HEK293 (cell line): ENCODE data around the gene TMEM98.

Experiments
- CTCF ChIA-PET: fragments of 350-600 bp; formaldehyde crosslinking; extraction: SDS; loops from one replicate; lab custom pipeline; 2021; ENCODE audit warnings: antibody characterized with exemption; lab: Yijun Ruan, JAX
- POLR2A ChIA-PET: fragments of 300-600 bp; formaldehyde crosslinking; extraction: SDS; loops from one replicate; lab custom pipeline; 2020; ENCODE audit warnings: antibody characterized with exemption, inconsistent platforms; lab: Yijun Ruan, JAX
- H3K27ac ChIP-seq: fragments of 200-500 bp; sonication (Bioruptor generic); 2 replicates; pipeline ENCODE4 v1.5.1; 2014; ENCODE audit warnings: low read depth, low read length, control low read depth, inconsistent platforms; ENCODE audit errors: extremely low read depth
- H3K36me3 ChIP-seq, 2 experiments: fragments of 200-500 bp in 1 of 2; sonication (Bioruptor generic) in 1 of 2; 1 replicate in 1 of 2; 2 replicates in 1 of 2; pipeline ENCODE4 v1.5.1; 2014 to 2017; ENCODE audit warnings: inconsistent platforms in 2 of 2, low read length in 2 of 2; ENCODE audit not compliant: control insufficient read depth in 2 of 2, insufficient read depth in 1 of 2
- H3K4me1 ChIP-seq: fragments of 200-500 bp; sonication (Bioruptor generic); 2 replicates; pipeline ENCODE4 v1.5.1; 2014; ENCODE audit warnings: mild to moderate bottlenecking, low read length, inconsistent platforms; ENCODE audit not compliant: control insufficient read depth, insufficient read depth
- H3K4me3 ChIP-seq: 2 replicates; pipeline ENCODE4 v1.5.1; 2011; ENCODE audit warnings: low read depth, mild to moderate bottlenecking, control low read depth, low read length, moderate library complexity
- H3K9me3 ChIP-seq: fragments of 200-500 bp; sonication (Bioruptor generic); 2 replicates; pipeline ENCODE4 v1.5.1; 2014; ENCODE audit warnings: low read depth, low read length, inconsistent platforms; ENCODE audit not compliant: control insufficient read depth, insufficient read depth
- GLI2 ChIP-seq: fragments of 450-650 bp; formaldehyde crosslinking; IDR thresholded peaks from 2 replicates; pipeline ENCODE4; 2017; ENCODE audit warnings: missing biosample characterization, missing genetic modification characterization, low read depth, borderline replicate concordance
- MEIS1 ChIP-seq: sonication (generic); formaldehyde crosslinking; IDR thresholded peaks from 2 replicates; pipeline ENCODE4 v1.8.1; 2022; ENCODE audit warnings: missing genetic modification reagents, mild to moderate bottlenecking, borderline replicate concordance
- SETDB1 ChIP-seq: IDR thresholded peaks from one replicate; pipeline ENCODE4 v1.6.1; 2017; ENCODE audit warnings: mild to moderate bottlenecking, low read length, moderate library complexity, mixed read lengths; ENCODE audit not compliant: insufficient read length
- TRIM28 ChIP-seq: IDR thresholded peaks from 2 replicates; pipeline ENCODE4 v1.6.1; 2011; ENCODE audit warnings: low read length, control low read depth, borderline replicate concordance
- ZNF133 ChIP-seq: fragments of 450-650 bp; formaldehyde crosslinking; IDR thresholded peaks from 2 replicates; pipeline ENCODE4 v1.5.1; 2016; ENCODE audit warnings: missing biosample characterization, missing genetic modification characterization
- ZNF146 ChIP-seq: fragments of 450-650 bp; formaldehyde crosslinking; IDR thresholded peaks from 2 replicates; pipeline ENCODE4 v1.5.1; 2016; ENCODE audit warnings: missing biosample characterization, missing genetic modification characterization
- ZNF214 ChIP-seq: fragments of 450-650 bp; formaldehyde crosslinking; IDR thresholded peaks from 2 replicates; pipeline ENCODE4 v1.5.1; 2017; ENCODE audit warnings: missing biosample characterization, mild to moderate bottlenecking, missing genetic modification characterization, borderline replicate concordance
- ZNF266 ChIP-seq: fragments of 450-650 bp; formaldehyde crosslinking; IDR thresholded peaks from 2 replicates; pipeline ENCODE4 v1.5.1; 2016; ENCODE audit warnings: missing biosample characterization, missing genetic modification characterization, low read depth
- ZNF292 ChIP-seq: fragments of 450-650 bp; formaldehyde crosslinking; IDR thresholded peaks from 2 replicates; pipeline ENCODE4 v1.5.1; 2016; ENCODE audit warnings: low read depth, missing biosample characterization, missing genetic modification characterization, borderline replicate concordance
- ZNF335 ChIP-seq: fragments of 450-650 bp; formaldehyde crosslinking; conservative IDR thresholded peaks from 2 replicates; pipeline ENCODE4 v1.5.1; 2016; ENCODE audit warnings: missing biosample characterization, missing genetic modification characterization
- ZNF423 ChIP-seq: fragments of 450-650 bp; formaldehyde crosslinking; IDR thresholded peaks from 2 replicates; pipeline ENCODE4 v1.5.1; 2016; ENCODE audit warnings: missing biosample characterization, missing genetic modification characterization
- ZNF610 ChIP-seq: fragments of 450-650 bp; formaldehyde crosslinking; IDR thresholded peaks from 2 replicates; pipeline ENCODE4 v1.5.1; 2016; ENCODE audit warnings: missing biosample characterization, missing genetic modification characterization, borderline replicate concordance
- ZNF658 ChIP-seq: fragments of 450-650 bp; formaldehyde crosslinking; IDR thresholded peaks from 2 replicates; pipeline ENCODE4; 2016; ENCODE audit warnings: missing biosample characterization, missing genetic modification characterization
- ZNF785 ChIP-seq: fragments of 450-650 bp; formaldehyde crosslinking; IDR thresholded peaks from 2 replicates; pipeline ENCODE4 v1.5.1; 2016; ENCODE audit warnings: missing biosample characterization, missing genetic modification characterization
- TF ChIP-seq, protein P1 (sequence below): fragments of 450-650 bp; formaldehyde crosslinking; IDR thresholded peaks from 2 replicates; pipeline ENCODE4 v1.5.1; 2017; ENCODE audit warnings: missing biosample characterization, mild to moderate bottlenecking, missing genetic modification characterization, moderate library complexity
- TF ChIP-seq, protein P2 (sequence below): fragments of 450-650 bp; IDR thresholded peaks from 2 replicates; pipeline ENCODE4 v1.5.1; 2018; ENCODE audit warnings: missing biosample characterization, mild to moderate bottlenecking, missing genetic modification characterization
- TF ChIP-seq, protein P3 (sequence below): fragments of 450-650 bp; formaldehyde crosslinking; IDR thresholded peaks from 2 replicates; pipeline ENCODE4 v1.5.1; 2016; ENCODE audit warnings: missing biosample characterization, missing genetic modification characterization
- TF ChIP-seq, protein P4 (sequence below): fragments of 450-650 bp; formaldehyde crosslinking; IDR thresholded peaks from 2 replicates; pipeline ENCODE4 v1.5.1; 2016; ENCODE audit warnings: missing biosample characterization, missing genetic modification characterization
- TF ChIP-seq, protein P5 (sequence below): fragments of 450-650 bp; formaldehyde crosslinking; IDR thresholded peaks from 2 replicates; pipeline ENCODE4 v1.5.1; 2016; ENCODE audit warnings: missing biosample characterization, missing genetic modification characterization

The TMEM98 gene

DNA sequence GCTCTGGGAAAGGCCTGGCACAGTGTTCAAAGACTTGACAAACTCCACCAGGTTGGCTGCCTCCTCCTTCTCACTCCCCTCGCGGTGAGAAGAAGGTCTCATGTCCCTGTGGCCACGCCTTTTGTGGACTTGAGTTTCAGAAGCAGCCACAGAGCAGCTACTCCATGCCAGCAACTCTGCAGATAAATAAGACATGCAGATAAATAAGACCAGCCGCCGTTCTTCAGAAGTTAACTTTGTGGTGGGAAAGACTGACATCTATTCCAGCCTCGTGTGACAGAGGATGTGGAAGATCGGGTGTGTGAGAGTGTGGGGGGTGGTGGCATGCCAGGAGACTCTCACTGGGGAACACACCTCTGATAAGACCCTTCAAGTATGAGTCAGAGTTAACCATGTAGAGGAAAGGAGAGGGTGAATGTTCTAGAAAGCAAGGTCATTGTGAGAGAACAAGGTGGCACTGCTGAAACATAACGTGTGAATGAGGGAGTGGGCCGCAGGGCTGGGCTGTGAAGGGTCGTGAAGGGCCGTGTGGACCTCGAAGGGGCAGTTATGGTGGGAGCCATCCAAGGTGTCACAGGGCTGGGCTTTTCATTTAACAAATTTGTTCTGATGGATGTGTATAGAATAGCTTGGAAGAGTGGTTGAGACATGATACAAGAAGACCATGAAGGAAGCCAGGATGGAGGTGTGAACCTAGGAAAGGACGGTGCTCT, 64.5 kb downstream of the TMEM98 start (continued):
- TF ChIP-seq, protein P1, sequence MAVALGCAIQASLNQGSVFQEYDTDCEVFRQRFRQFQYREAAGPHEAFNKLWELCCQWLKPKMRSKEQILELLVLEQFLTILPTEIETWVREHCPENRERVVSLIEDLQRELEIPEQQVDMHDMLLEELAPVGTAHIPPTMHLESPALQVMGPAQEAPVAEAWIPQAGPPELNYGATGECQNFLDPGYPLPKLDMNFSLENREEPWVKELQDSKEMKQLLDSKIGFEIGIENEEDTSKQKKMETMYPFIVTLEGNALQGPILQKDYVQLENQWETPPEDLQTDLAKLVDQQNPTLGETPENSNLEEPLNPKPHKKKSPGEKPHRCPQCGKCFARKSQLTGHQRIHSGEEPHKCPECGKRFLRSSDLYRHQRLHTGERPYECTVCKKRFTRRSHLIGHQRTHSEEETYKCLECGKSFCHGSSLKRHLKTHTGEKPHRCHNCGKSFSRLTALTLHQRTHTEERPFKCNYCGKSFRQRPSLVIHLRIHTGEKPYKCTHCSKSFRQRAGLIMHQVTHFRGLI (tag by site-specific recombination) = no peak
- TF ChIP-seq ZNF146 (tag by site-specific recombination) (no peak), TRIM28 (no peak), ZNF292 (tag by site-specific recombination) (no peak), ZNF785 (tag by site-specific recombination) (no peak), ZNF266 (tag by site-specific recombination) (no peak), ZNF133 (tag by site-specific recombination) (no peak), GLI2 (tag by site-specific recombination) (no peak), MEIS1 (CRISPR knock-in tag) (no peak), ZNF658 (tag by site-specific recombination) (no peak)
- TF ChIP-seq, protein P2, sequence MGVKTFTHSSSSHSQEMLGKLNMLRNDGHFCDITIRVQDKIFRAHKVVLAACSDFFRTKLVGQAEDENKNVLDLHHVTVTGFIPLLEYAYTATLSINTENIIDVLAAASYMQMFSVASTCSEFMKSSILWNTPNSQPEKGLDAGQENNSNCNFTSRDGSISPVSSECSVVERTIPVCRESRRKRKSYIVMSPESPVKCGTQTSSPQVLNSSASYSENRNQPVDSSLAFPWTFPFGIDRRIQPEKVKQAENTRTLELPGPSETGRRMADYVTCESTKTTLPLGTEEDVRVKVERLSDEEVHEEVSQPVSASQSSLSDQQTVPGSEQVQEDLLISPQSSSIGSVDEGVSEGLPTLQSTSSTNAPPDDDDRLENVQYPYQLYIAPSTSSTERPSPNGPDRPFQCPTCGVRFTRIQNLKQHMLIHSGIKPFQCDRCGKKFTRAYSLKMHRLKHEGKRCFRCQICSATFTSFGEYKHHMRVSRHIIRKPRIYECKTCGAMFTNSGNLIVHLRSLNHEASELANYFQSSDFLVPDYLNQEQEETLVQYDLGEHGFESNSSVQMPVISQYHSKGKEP (tag by site-specific recombination) = no peak
- TF ChIP-seq, protein P3, sequence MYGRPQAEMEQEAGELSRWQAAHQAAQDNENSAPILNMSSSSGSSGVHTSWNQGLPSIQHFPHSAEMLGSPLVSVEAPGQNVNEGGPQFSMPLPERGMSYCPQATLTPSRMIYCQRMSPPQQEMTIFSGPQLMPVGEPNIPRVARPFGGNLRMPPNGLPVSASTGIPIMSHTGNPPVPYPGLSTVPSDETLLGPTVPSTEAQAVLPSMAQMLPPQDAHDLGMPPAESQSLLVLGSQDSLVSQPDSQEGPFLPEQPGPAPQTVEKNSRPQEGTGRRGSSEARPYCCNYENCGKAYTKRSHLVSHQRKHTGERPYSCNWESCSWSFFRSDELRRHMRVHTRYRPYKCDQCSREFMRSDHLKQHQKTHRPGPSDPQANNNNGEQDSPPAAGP (tag by site-specific recombination) = no peak
- TF ChIP-seq, protein P4, sequence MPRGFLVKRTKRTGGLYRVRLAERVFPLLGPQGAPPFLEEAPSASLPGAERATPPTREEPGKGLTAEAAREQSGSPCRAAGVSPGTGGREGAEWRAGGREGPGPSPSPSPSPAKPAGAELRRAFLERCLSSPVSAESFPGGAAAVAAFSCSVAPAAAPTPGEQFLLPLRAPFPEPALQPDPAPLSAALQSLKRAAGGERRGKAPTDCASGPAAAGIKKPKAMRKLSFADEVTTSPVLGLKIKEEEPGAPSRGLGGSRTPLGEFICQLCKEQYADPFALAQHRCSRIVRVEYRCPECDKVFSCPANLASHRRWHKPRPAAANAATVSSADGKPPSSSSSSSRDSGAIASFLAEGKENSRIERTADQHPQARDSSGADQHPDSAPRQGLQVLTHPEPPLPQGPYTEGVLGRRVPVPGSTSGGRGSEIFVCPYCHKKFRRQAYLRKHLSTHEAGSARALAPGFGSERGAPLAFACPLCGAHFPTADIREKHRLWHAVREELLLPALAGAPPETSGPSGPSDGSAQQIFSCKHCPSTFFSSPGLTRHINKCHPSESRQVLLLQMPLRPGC (tag by site-specific recombination) = no peak
- TF ChIP-seq, all 188 proteins: peak for 0

DNA sequence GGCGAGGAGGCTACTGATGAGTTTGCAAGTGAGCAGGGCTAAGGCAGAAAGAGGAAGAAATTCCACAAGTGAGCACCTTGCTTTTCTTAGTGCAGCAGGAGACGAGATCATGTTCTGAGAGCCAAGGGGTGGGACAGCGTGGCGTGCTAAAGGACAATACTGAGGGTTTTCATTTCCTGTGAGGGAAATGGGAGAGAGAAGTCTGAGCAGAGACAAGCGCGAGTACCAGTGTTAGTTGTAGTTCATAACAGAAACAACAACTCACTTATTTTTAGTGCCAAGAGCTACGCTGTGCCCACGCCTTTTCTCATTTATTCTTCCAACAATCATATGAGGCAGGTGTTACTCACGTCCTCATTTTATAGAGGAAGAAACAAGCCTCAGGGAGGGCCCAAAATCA, 66.0 kb downstream of the TMEM98 start:
- H3K27ac ChIP-seq = no peak overlapping the region
- no peak overlapping the region for H3K4me3 ChIP-seq
- ChIA-PET CTCF (interaction anchor here (1.2 kb wide), 1 partner anchor 57 kb away, joined by 3 read pairs; no protein-coding TSS in a partner anchor), POLR2A (no interaction called here)
- TF ChIP-seq ZNF214 (tag by site-specific recombination) = no peak
- TF ChIP-seq, protein P1 (tag by site-specific recombination) = no peak
- no peak for TF ChIP-seq ZNF610 (tag by site-specific recombination)
- no peak for TF ChIP-seq ZNF423
- TF ChIP-seq, protein P5, sequence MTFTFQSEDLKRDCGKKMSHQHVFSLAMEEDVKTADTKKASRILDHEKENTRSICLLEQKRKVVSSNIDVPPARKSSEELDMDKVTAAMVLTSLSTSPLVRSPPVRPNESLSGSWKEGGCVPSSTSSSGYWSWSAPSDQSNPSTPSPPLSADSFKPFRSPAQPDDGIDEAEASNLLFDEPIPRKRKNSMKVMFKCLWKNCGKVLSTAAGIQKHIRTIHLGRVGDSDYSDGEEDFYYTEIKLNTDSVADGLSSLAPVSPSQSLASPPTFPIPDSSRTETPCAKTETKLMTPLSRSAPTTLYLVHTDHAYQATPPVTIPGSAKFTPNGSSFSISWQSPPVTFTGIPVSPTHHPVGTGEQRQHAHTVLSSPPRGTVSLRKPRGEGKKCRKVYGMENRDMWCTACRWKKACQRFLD (tag by site-specific recombination) = no peak
- no peak for TF ChIP-seq SETDB1
- no peak for TF ChIP-seq ZNF335
- no peaks in the 10 kb centered on the region for H3K4me1 ChIP-seq
- no peaks in the 10 kb centered on the region for H3K36me3 ChIP-seq
- no peaks in the 10 kb centered on the region for H3K9me3 ChIP-seq
